H9 (cell line): ENCODE data around the gene MATN1. TPM values are rescaled to one million over a fixed set of nuclear protein-coding genes. Genes with fewer than 3 reads are reported as not detected.

Experiments used
- DNase-seq: peaks from one replicate; pipeline ENCODE4 v3.0.0-alpha.2; 2017
- H2AFZ ChIP-seq: one replicate; pipeline ENCODE4 v1.6.1; 2013; ENCODE audit warnings: mild to moderate bottlenecking, low read length, control low read depth, moderate library complexity
- H2AK5ac ChIP-seq: 2 replicates; pipeline ENCODE4 v1.6.1; 2013; ENCODE audit warnings: low read length, control low read depth, mixed read lengths; ENCODE audit not compliant: insufficient read length
- H2BK120ac ChIP-seq: one replicate; pipeline ENCODE4 v1.6.1; 2013; ENCODE audit warnings: low read depth, mild to moderate bottlenecking, low read length, control low read depth, inconsistent platforms; ENCODE audit not compliant: poor library complexity, severe bottlenecking
- H2BK12ac ChIP-seq: 2 replicates; pipeline ENCODE4 v1.6.1; 2013; ENCODE audit warnings: low read length, control low read depth, mixed read lengths, low read depth; ENCODE audit not compliant: insufficient read length
- H2BK15ac ChIP-seq: 2 replicates; pipeline ENCODE4 v1.6.1; 2013; ENCODE audit warnings: low read depth, low read length, control low read depth
- H2BK20ac ChIP-seq: one replicate; pipeline ENCODE4 v1.6.1; 2013; ENCODE audit warnings: low read depth, mild to moderate bottlenecking, low read length, control low read depth, inconsistent platforms; ENCODE audit not compliant: poor library complexity, severe bottlenecking
- H2BK5ac ChIP-seq: 2 replicates; pipeline ENCODE4 v1.6.1; 2013; ENCODE audit warnings: low read length, control low read depth, mixed read lengths; ENCODE audit not compliant: insufficient read length
- H3K14ac ChIP-seq: 2 replicates; pipeline ENCODE4 v1.6.1; 2013; ENCODE audit warnings: low read length, control low read depth; ENCODE audit not compliant: insufficient read depth
- H3K18ac ChIP-seq: 2 replicates; pipeline ENCODE4 v1.6.1; 2013; ENCODE audit warnings: low read depth, mild to moderate bottlenecking, mixed read lengths, low read length, control low read depth; ENCODE audit not compliant: insufficient read length
- H3K23ac ChIP-seq: 2 replicates; pipeline ENCODE4 v1.6.1; 2013; ENCODE audit warnings: low read length, control low read depth, mixed read lengths, low read depth; ENCODE audit not compliant: insufficient read length
- H3K23me2 ChIP-seq: 2 replicates; pipeline ENCODE4 v1.6.1; 2013; ENCODE audit warnings: low read depth, mild to moderate bottlenecking, mixed read lengths, low read length, control low read depth; ENCODE audit not compliant: insufficient read length, poor library complexity, severe bottlenecking
- H3K27ac ChIP-seq: 2 replicates; pipeline ENCODE4 v1.5.1; 2013; ENCODE audit warnings: low read length, control low read depth, mixed read lengths, low read depth; ENCODE audit not compliant: insufficient read length
- H3K27me3 ChIP-seq: 2 replicates; pipeline ENCODE4 v1.6.1; 2013; ENCODE audit warnings: low read length, control low read depth, inconsistent platforms; ENCODE audit not compliant: insufficient read depth
- H3K4ac ChIP-seq: 2 replicates; pipeline ENCODE4 v1.6.1; 2013; ENCODE audit warnings: low read depth, mild to moderate bottlenecking, control low read depth, inconsistent platforms, low read length, moderate library complexity
- H3K4me1 ChIP-seq: 2 replicates; pipeline ENCODE4 v1.6.1; 2013; ENCODE audit warnings: low read length, control low read depth, inconsistent platforms; ENCODE audit not compliant: insufficient read depth
- H3K4me2 ChIP-seq: 2 replicates; pipeline ENCODE4 v1.6.1; 2013; ENCODE audit warnings: low read length, control low read depth, mixed read lengths; ENCODE audit not compliant: insufficient read length, insufficient read depth
- H3K56ac ChIP-seq: 2 replicates; pipeline ENCODE4 v1.6.1; 2013; ENCODE audit warnings: low read depth, mild to moderate bottlenecking, mixed read lengths, low read length, control low read depth; ENCODE audit not compliant: insufficient read length
- H3K79me1 ChIP-seq: 2 replicates; pipeline ENCODE4 v1.6.1; 2013; ENCODE audit warnings: low read depth, mild to moderate bottlenecking, moderate library complexity, low read length, control low read depth, inconsistent platforms; ENCODE audit not compliant: insufficient read depth, poor library complexity, severe bottlenecking
- H3K79me2 ChIP-seq: 2 replicates; pipeline ENCODE4 v1.6.1; 2013; ENCODE audit warnings: low read length, control low read depth, inconsistent platforms; ENCODE audit not compliant: insufficient read depth
- H3K9ac ChIP-seq: 2 replicates; pipeline ENCODE4 v1.6.1; 2013; ENCODE audit warnings: low read length, control low read depth, mixed read lengths; ENCODE audit not compliant: insufficient read length; ENCODE audit errors: extremely low read depth
- H3K9me3 ChIP-seq: one replicate; pipeline ENCODE4 v1.6.1; 2013; ENCODE audit warnings: low read depth, low read length, inconsistent platforms; ENCODE audit not compliant: control insufficient read depth
- H3T11ph ChIP-seq: one replicate; pipeline ENCODE4 v1.6.1; 2013; ENCODE audit warnings: mild to moderate bottlenecking, low read length, control low read depth, inconsistent platforms
- H4K20me1 ChIP-seq: one replicate; pipeline ENCODE4 v1.6.1; 2013; ENCODE audit not compliant: control insufficient read depth, insufficient read length, insufficient read depth
- H4K5ac ChIP-seq: 2 replicates; pipeline ENCODE4 v1.6.1; 2013; ENCODE audit warnings: low read depth, mild to moderate bottlenecking, mixed read lengths, low read length, control low read depth; ENCODE audit not compliant: insufficient read length
- H4K8ac ChIP-seq: replicated peaks from 2 replicates; pipeline ENCODE4 v1.6.1; 2013; ENCODE audit warnings: low read length, control low read depth, mixed read lengths, low read depth; ENCODE audit not compliant: insufficient read length
- H4K91ac ChIP-seq: 2 replicates; pipeline ENCODE4 v1.6.1; 2013; ENCODE audit warnings: low read depth, mild to moderate bottlenecking, moderate library complexity, mixed read lengths, low read length, control low read depth; ENCODE audit not compliant: insufficient read length
- H3K27ac Mint-ChIP-seq, 3 experiments: 2 replicates in 2 of 3; 3 replicates in 1 of 3; pipeline ENCODE4 v1.8.0; 2020 to 2021; ENCODE audit warnings: mixed read lengths in 3 of 3, mild to moderate bottlenecking in 1 of 3, moderate library complexity in 1 of 3
- H3K27me3 Mint-ChIP-seq: 2 replicates; pipeline ENCODE4 v1.8.0; 2021; ENCODE audit warnings: low read depth, mild to moderate bottlenecking, moderate library complexity, mixed read lengths
- H3K36me3 Mint-ChIP-seq, 3 experiments: 2 replicates in 2 of 3; 3 replicates in 1 of 3; pipeline ENCODE4 v1.8.0; 2020 to 2021; ENCODE audit warnings: low read depth in 3 of 3, mixed read lengths in 3 of 3; ENCODE audit not compliant: insufficient read depth in 1 of 3
- H3K4me1 Mint-ChIP-seq, 2 experiments: 2 replicates each; pipeline ENCODE4 v1.8.0; 2020; ENCODE audit warnings: mixed read lengths in 2 of 2
- H3K4me3 Mint-ChIP-seq, 2 experiments: 2 replicates in 1 of 2; 3 replicates in 1 of 2; pipeline ENCODE4 v1.8.0; 2020 to 2021; ENCODE audit warnings: mild to moderate bottlenecking in 2 of 2, mixed read lengths in 2 of 2, moderate library complexity in 1 of 2
- H3K9me3 Mint-ChIP-seq, 2 experiments: 2 replicates in 1 of 2; 3 replicates in 1 of 2; pipeline ENCODE4 v1.8.0; 2020; ENCODE audit warnings: mild to moderate bottlenecking in 2 of 2, mixed read lengths in 2 of 2, moderate library complexity in 1 of 2
- WGBS: extraction: QIAGEN DNeasy Blood & Tissue Kit; methylation state at CpG from one replicate; pipeline ENCODE4 v1.1.7; 2013; ENCODE audit warnings: missing lambda C conversion rate, low lambda C conversion rate, mixed read lengths; ENCODE audit not compliant: insufficient read length; ENCODE audit errors: extremely low coverage; 5-methylcytosine and 5-hydroxymethylcytosine counted together
- total RNA-seq: library from RNA; stranded (reverse); gene quantifications from 2 replicates; pipeline ENCODE4 v1.2.1, GENCODE V29; 2021
- TF ChIP-seq, protein P1 (sequence below): fragments of 200-600 bp; sonication (generic); conservative IDR thresholded peaks from 3 replicates; pipeline ENCODE4 v1.8.0; 2021; ENCODE audit warnings: antibody characterized with exemption, mild to moderate bottlenecking

MATN1 gene
- total RNA-seq, 1 experiment from 2014 or later, result not detected

DNA sequence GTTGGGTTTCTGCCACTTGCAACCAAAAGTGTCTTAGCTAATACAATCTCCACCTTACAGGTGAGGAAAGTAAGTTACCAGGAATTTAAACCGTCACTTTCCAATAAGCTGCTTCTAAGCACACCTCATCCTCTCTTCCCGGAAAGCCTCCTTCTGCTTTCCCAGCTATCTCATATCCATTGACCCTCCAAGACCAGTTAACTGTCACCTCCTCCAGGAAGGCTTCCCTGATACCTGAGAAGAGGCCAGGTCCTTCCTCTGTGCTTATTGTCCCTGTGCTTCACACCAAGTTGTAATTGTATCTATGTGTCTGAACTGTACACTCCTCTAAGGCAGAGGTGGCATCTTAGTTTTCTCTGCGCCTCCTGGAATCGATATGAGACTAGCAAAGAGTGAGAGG is 11.2 kb upstream of the MATN1 start:
- H3K56ac ChIP-seq, result no peak overlapping the region
- no peak overlapping the region for H4K91ac ChIP-seq
- no peak overlapping the region for H2BK120ac ChIP-seq
- H3K4me3 Mint-ChIP-seq, result no peak overlapping the region
- H2BK20ac ChIP-seq, result no peak overlapping the region
- H3K9ac ChIP-seq, result no peak overlapping the region
- no peaks in the 10 kb centered on the region for H4K20me1 ChIP-seq
- no peak overlapping the region for H3K4me2 ChIP-seq
- no peaks in the 10 kb centered on the region for H3K79me2 ChIP-seq
- H4K5ac ChIP-seq, result no peak overlapping the region
- H3K27me3 Mint-ChIP-seq, result peaks cover 7% of the 10 kb centered on the region
- H3K79me1 ChIP-seq, result no peaks in the 10 kb centered on the region
- H3K9me3 Mint-ChIP-seq, result no peaks in the 10 kb centered on the region
- no peak overlapping the region for H2BK12ac ChIP-seq
- no peaks in the 10 kb centered on the region for H3K4me1 ChIP-seq
- no peaks in the 10 kb centered on the region for H3K9me3 ChIP-seq
- H3K4ac ChIP-seq, result no peak overlapping the region
- no peak overlapping the region for H3K27ac ChIP-seq
- no peak overlapping the region for H3T11ph ChIP-seq
- no CpG with 5 or more reads among the region's 4 CpGs for WGBS
- H2BK5ac ChIP-seq, result no peak overlapping the region
- no peak overlapping the region for H3K23ac ChIP-seq
- H2BK15ac ChIP-seq, result no peak overlapping the region
- DNase-seq, result no peak
- no peak overlapping the region for H2AFZ ChIP-seq
- no peak overlapping the region for H2AK5ac ChIP-seq
- TF ChIP-seq, protein P1, sequence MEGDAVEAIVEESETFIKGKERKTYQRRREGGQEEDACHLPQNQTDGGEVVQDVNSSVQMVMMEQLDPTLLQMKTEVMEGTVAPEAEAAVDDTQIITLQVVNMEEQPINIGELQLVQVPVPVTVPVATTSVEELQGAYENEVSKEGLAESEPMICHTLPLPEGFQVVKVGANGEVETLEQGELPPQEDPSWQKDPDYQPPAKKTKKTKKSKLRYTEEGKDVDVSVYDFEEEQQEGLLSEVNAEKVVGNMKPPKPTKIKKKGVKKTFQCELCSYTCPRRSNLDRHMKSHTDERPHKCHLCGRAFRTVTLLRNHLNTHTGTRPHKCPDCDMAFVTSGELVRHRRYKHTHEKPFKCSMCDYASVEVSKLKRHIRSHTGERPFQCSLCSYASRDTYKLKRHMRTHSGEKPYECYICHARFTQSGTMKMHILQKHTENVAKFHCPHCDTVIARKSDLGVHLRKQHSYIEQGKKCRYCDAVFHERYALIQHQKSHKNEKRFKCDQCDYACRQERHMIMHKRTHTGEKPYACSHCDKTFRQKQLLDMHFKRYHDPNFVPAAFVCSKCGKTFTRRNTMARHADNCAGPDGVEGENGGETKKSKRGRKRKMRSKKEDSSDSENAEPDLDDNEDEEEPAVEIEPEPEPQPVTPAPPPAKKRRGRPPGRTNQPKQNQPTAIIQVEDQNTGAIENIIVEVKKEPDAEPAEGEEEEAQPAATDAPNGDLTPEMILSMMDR, result no peak
- H3K27ac Mint-ChIP-seq, result no peak overlapping the region
- H3K23me2 ChIP-seq, result no peaks in the 10 kb centered on the region
- no peaks in the 10 kb centered on the region for H3K27me3 ChIP-seq
- H3K14ac ChIP-seq, result no peak overlapping the region
- no peak overlapping the region for H4K8ac ChIP-seq
- no peak overlapping the region for H3K18ac ChIP-seq
- no peaks in the 10 kb centered on the region for H3K36me3 Mint-ChIP-seq
- H3K4me1 Mint-ChIP-seq, result peaks cover 16 to 17% of the 10 kb centered on the region in 2 experiments
